Spleen (tissue), 7 donors: ENCODE results near the gene DHX35.

ENCODE experiments used
- CTCF ChIP-seq, 11 experiments: fragments of 200-600 bp in 7 of 11; fragments of 450-650 bp in 4 of 11; sonication (generic) in 4 of 11; IDR thresholded peaks in 8 of 11; conservative IDR thresholded peaks in 3 of 11; 1 replicate in 7 of 11; 2 replicates in 4 of 11; pipeline versions ENCODE4 v1.4.0 to v1.8.0; 2016 to 2021; ENCODE audit warnings: antibody characterized with exemption in 11 of 11, inconsistent platforms in 4 of 11, mild to moderate bottlenecking in 1 of 11
- POLR2A ChIP-seq, 3 donors: fragments of 450-650 bp; IDR thresholded peaks; one replicate each; pipeline ENCODE4 v1.5.1; 2017; ENCODE audit warnings: antibody characterized with exemption in 3 of 3, mild to moderate bottlenecking in 1 of 3
- POLR2AphosphoS5 ChIP-seq, 3 donors: sonication (generic); formaldehyde crosslinking; IDR thresholded peaks; one replicate each; pipeline ENCODE4 v1.5.1; 2017; ENCODE audit warnings: antibody characterized with exemption in 3 of 3
- donor health status: DM: no; HTN: no; CAD: no; lungs with moderate emphysema.
- donor health status: DM: no; HTN: no; CAD: no.
- donor health status: DM: no; HTN: no; CAD: no.

DNA sequence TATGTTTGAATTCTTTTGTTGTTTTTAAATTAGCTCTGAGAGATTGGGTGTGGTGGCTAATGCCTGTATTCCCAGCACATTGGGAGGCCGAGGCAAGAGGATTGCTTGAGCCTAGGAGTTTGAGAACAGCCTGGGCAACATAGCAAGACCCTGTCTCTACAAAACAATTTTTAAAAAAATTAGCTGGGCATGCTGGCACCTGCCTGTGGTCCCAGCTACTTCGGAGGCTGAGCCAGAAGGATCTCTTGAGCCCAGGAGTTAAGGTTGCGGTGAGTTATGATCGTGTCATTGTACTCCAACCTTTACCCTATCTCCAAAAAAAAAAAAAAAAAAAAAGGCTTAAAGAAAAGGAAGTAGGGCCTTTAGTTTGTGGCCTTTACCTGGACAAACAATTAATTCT is 22.9 kb downstream of the DHX35 start:
- TF ChIP-seq CTCF (IDR thresholded peaks at IDR 0.05 in 8 of 11, conservative IDR thresholded peaks at IDR 0.05 in 3 of 11): no peak
- TF ChIP-seq POLR2A (IDR thresholded peaks at IDR 0.05): no peak
- no peak for TF ChIP-seq POLR2AphosphoS5 (IDR thresholded peaks at IDR 0.05)
